GM19035 (cell line): Measurements from ENCODE around the gene USP17L17.
"Not testable (repeated sequence)": the region's sequence is repeated elsewhere in the genome, so short reads cannot be mapped to it uniquely, and the experiment has no call there.

Source experiments
- ATAC-seq: cut with Tn5 transposase; IDR thresholded peaks from one replicate; pipeline ENCODE4 v1.9.1; 2021; ENCODE audit not compliant: unreplicated experiment

The USP17L17 gene, protein sequence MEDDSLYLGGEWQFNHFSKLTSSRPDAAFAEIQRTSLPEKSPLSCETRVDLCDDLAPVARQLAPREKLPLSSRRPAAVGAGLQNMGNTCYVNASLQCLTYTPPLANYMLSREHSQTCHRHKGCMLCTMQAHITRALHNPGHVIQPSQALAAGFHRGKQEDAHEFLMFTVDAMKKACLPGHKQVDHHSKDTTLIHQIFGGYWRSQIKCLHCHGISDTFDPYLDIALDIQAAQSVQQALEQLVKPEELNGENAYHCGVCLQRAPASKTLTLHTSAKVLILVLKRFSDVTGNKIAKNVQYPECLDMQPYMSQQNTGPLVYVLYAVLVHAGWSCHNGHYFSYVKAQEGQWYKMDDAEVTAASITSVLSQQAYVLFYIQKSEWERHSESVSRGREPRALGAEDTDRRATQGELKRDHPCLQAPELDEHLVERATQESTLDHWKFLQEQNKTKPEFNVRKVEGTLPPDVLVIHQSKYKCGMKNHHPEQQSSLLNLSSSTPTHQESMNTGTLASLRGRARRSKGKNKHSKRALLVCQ

DNA sequence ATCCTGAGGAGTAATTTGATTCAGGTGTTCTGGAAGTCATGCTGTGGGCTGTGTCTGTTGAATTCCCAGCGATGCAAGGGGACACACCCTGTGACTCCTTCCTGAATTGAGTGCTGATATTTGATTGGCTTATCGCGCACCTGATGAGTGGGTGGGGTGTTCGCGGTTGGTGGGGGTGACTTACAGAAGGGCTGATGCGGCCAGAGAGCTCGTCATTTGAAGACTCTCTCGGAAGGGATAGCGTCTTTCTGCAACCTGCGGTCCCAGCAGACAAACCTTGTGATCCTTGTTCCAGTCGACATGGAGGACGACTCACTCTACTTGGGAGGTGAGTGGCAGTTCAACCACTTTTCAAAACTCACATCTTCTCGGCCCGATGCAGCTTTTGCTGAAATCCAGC is at the start of gene USP17L17:
USP17L17 (plus strand) TSS at position 301 of the 400 bp plus-strand sequence; CDS start at position 301, 0 bp downstream.
- ATAC-seq: not testable (repeated sequence)

- not testable (repeated sequence) for ATAC-seq
Observed at GRCh38 chr4:9210357-9210756, 33.3 kb upstream of the USP17L17 start, which contains the start of gene USP17L10. Gene USP17L10 (plus strand): TSS chr4:9210657. CDS start chr4:9210657, 0 bp downstream.

DNA sequence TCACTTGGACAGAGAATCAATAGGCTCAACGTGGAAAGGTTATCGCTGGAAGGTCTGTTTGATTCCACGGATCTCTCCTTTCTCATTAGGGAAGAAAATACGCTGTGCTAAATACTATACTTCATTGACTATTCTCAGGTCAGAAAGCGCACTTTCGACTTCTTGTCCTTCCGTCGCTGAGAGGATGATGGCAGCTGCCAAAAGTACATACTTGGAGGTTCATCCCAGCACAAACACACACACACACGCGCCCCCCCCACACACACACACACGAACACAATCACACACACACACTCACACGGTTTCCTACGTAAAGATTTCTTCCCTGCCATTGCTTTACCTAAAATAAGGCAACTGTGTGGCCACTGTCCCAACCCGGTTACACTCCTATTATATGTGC is 29.0 kb upstream of the USP17L17 start:
- ATAC-seq: not testable (repeated sequence)

DNA sequence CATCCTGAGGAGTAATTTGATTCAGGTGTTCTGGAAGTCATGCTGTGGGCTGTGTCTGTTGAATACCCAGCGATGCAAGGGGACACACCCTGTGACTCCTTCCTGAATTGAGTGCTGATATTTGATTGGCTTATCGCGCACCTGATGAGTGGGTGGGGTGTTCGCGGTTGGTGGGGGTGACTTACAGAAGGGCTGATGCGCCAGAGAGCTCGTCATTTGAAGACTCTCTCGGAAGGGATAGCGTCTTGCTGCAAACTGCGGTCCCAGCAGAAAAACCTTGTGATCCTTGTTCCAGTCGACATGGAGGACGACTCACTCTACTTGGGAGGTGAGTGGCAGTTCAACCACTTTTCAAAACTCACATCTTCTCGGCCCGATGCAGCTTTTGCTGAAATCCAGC is 28.6 kb upstream of the USP17L17 start, which contains the start of gene USP17L11:
USP17L11 (plus strand) TSS at position 301 of the 400 bp plus-strand sequence; CDS start at position 301, 0 bp downstream.
- not testable (repeated sequence) for ATAC-seq

GRCh38 chr4:9219852-9220251 is 23.8 kb upstream of the USP17L17 start, which contains the start of gene USP17L12:
Gene USP17L12 (plus strand): TSS chr4:9220152. CDS start chr4:9220152, 0 bp downstream.
- ATAC-seq: not testable (repeated sequence)

- not testable (repeated sequence) for ATAC-seq
Observed at GRCh38 chr4:9224596-9224995, 19.1 kb upstream of the USP17L17 start, which contains the start of gene USP17L13. Gene USP17L13 (plus strand): TSS chr4:9224896. CDS start chr4:9224896, 0 bp downstream.

GRCh38 chr4:9230249-9230648 is 13.4 kb upstream of the USP17L17 start:
- not testable (repeated sequence) for ATAC-seq

GRCh38 chr4:9234085-9234484 is 9.6 kb upstream of the USP17L17 start, which contains the start of gene USP17L15:
Gene USP17L15 (plus strand): TSS chr4:9234385. CDS start chr4:9234385, 0 bp downstream.
- ATAC-seq: not testable (repeated sequence)

DNA sequence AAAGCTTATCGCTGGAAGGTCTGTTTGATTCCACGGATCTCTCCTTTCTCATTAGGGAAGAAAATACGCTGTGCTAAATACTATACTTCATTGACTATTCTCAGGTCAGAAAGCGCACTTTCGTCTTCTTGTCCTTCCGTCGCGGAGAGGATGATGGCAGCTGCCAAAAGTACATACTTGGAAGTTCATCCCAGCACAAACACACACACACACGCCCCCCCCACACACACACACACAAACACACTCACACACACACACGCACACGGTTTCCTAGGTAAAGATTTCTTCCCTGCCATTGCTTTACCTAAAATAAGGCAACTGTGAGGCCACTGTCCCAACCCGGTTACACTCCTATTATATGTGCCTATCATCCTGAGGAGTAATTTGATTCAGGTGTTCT is 5.2 kb upstream of the USP17L17 start:
- not testable (repeated sequence) for ATAC-seq

GRCh38 chr4:9247953-9248680 is 4.4 kb downstream of the USP17L17 start, which contains the start of gene USP17L18:
Gene USP17L18 (plus strand): TSS chr4:9248630. CDS start chr4:9248630, 0 bp downstream.
- ATAC-seq: not testable (repeated sequence)

GRCh38 chr4:9253078-9253477 is 9.4 kb downstream of the USP17L17 start, which contains the start of gene USP17L19:
Gene USP17L19 (plus strand): TSS chr4:9253378. CDS start chr4:9253378, 0 bp downstream.
- not testable (repeated sequence) for ATAC-seq

DNA sequence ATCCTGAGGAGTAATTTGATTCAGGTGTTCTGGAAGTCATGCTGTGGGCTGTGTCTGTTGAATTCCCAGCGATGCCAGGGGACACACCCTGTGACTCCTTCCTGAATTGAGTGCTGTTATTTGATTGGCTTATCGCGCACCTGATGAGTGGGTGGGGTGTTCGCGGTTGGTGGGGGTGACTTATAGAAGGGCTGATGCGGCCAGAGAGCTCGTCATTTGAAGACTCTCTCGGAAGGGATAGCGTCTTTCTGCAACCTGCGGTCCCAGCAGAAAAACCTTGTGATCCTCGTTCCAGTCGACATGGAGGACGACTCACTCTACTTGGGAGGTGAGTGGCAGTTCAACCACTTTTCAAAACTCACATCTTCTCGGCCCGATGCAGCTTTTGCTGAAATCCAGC is 14.1 kb downstream of the USP17L17 start, which contains the start of gene USP17L20:
USP17L20 (plus strand) TSS at position 301 of the 400 bp plus-strand sequence; CDS start at position 301, 0 bp downstream.
- ATAC-seq: not testable (repeated sequence)

GRCh38 chr4:9262572-9262971 is 18.9 kb downstream of the USP17L17 start, which contains the start of gene USP17L21:
Gene USP17L21 (plus strand): TSS chr4:9262872. CDS start chr4:9262872, 0 bp downstream.
- not testable (repeated sequence) for ATAC-seq

- not testable (repeated sequence) for ATAC-seq
Observed at GRCh38 chr4:9267319-9267718, 23.6 kb downstream of the USP17L17 start, which contains the start of gene USP17L22. Gene USP17L22 (plus strand): TSS chr4:9267619. CDS start chr4:9267619, 0 bp downstream.

DNA sequence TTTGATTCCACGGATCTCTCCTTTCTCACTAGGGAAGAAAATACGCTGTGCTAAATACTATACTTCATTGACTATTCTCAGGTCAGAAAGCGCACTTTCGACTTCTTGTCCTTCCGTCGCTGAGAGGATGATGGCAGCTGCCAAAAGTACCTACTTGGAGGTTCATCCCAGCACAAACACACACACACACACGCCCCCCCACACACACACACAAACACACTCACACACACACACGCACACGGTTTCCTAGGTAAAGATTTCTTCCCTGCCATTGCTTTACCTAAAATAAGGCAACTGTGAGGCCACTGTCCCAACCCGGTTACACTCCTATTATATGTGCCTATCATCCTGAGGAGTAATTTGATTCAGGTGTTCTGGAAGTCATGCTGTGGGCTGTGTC is 28.0 kb downstream of the USP17L17 start:
- not testable (repeated sequence) for ATAC-seq
